ENCODE results near the gene HUS1B.
A peak's percentile ranks its signal among the peaks of the same experiment; 100 is the strongest.
"Not testable (repeated sequence)": the region's sequence is repeated elsewhere in the genome, so short reads cannot be mapped to it uniquely, and the experiment has no call there.

HUS1B gene

GRCh38 chr6:678520-678919 lies 21.6 kb upstream of the HUS1B start:
- FAIRE-seq = no peak

DNA sequence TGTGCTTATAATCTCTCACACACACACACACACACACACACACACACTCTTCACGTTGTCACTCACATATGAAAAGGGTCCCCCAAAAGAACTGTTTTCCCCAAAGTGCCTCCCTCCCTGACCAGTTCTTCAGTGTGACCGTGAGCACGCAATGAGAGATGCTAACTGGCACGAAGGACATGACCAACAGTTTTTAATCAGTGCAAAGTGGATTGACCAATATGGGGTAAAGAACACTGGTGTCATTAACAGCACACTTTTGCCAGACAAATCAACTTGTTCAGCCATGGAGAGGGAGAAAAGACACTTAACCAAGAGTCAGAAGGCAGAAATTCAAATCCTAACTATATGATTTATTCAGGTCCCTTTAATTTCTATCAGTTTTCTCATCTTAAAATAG lies 21.0 kb upstream of the HUS1B start:
- FAIRE-seq = no peak

DNA sequence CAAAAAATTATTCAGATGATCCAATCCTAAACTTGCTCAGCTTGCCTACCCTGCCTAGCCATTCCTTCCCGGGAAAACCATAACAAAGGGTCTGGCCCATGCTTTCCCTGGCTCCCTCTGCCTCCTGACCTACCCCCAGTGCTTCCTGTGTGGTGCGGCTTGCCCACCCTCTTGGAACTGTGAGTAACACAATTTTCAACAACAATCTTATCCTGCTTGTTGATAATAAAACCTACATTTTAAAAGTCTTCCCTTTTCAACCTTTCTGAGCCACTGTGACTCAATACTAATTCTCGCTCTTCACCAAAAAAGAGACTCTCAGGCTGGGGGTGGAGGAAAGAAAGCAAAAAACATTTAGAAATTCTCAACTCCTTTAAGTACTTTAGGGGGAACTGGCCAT lies 18.1 kb upstream of the HUS1B start:
- FAIRE-seq = no peak

- FAIRE-seq = no peak
Observed at GRCh38 chr6:674406-674805, 17.5 kb upstream of the HUS1B start.

DNA sequence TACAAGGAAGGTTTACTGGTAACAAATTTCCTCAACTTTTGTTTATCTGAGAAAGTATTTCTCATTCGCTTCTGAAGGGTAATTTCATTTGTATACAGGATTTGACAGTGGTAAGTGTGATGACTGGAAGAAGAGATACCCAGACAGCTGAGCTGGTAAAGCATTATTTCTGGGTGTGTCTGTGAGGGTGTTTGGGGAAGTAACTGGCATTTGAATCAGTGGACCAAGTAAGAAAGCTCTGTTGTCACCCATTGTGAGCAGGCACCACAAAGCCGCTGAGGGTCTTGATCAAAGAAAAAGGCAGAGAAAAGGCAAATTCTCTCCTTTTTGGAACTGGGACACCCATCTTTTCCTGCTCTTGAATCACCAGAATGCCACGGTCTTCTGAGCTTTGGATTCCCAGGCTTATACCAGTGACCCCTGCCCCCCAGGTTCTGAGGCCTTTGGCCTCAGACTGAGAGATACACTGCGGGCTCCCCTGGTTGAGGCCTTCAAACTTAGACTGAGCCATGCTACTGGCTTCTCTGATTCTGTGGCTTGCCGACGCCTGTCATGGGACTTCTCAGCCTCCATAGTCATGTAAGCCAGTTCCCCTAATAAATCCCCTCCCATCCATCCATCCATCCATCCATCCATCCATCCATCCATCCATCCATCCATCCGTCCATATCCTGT lies 10.5 kb upstream of the HUS1B start:
- no peak for FAIRE-seq

DNA sequence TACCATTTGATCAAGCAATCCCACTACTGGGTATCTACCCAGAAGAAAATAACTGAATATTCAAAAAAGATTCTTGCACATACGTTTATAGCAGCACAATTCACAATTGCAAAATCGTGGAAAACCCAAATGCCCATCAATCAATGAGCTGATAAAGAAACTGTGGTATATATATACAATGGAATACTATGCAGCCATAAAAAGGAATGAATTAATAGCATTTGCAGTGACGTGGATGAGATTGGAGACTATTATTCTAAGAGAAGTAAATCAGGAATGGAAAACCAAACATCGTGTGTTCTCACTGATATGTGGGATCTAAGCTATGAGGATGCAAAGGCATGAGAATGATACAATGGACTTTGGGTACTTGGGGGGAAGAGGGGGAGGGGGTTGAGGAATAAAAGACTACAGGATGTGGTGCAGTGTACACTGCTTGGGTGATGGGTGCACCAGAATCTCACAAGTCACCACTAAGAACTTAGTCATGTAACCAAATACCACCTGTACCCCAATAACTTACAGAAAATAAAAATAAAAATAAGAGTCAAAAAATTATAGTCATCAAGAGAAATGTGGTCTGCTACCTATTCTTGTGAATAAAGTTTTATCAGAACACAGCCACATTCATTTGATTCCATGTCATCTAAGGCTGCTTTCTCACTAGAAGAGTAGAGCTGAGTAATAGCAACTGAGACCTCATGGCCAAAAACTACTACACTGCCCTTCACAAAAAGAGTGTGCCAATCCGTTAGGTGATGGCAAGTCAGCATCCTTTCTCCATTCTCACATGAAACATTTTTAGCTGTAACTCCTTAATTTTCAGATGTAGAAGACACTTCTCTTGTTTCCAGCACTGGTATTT lies 8.7 kb upstream of the HUS1B start:
- no peak for FAIRE-seq

GRCh38 chr6:663788-664187 lies 6.9 kb upstream of the HUS1B start:
- not testable (repeated sequence) for FAIRE-seq

DNA sequence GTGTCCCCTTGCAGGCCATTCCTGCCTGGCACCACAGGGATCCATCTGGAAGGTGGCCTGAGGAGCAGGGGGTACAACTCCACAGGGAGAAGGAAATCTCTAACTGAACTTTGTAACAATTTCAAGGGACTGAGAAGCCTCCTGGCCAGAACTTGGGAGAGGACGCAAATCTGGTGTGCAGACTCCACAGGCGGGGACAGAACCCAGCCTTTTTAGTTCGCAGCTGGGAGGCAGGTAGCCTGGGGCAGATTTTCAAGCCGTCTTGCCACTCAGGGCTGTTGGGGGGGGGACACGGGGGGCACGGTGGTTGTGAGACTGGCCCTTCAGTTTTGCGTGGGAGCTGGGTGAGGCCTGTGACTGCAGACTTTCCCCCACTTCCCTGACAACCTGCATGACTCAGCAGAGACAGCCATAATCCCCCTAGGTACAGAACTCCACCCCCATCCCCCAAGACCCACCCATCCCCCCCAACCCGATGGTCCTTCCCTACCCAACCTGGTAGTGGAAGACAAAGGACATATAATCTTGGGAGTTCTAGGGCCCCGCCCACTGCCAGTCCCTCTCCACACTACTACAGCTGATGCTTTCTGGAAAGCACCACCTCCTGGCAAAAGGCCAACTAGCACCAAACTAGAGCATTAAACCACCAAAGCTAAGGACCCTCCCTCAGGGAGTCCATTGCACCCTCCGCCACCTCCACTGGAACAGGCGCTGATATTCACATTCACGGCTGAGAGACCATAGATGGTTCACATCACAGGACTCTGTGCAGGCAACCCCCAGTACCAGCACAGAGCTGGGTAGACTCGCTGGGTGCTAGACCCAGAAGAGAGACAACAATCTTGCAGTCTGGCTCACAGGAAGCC lies 3.0 kb upstream of the HUS1B start:
- FAIRE-seq = no peak

DNA sequence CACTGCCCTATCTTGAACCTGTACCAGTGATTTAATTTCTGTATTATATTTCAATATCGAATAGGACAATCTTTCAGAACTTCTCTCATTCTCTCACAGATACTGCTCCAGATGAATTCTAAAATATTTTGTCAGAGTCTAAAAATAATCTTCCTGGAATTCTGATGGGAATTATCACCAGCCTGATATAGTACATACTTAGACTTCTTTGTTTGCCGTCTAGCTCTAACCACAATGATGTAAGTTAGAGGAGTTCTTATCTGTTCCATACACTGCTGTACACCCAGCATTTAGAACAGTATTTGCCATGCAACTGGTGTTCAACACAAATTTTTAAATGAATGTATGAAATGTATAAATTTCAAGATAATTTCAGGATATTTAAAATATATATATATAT lies 1.3 kb upstream of the HUS1B start:
- no peak for FAIRE-seq

DNA sequence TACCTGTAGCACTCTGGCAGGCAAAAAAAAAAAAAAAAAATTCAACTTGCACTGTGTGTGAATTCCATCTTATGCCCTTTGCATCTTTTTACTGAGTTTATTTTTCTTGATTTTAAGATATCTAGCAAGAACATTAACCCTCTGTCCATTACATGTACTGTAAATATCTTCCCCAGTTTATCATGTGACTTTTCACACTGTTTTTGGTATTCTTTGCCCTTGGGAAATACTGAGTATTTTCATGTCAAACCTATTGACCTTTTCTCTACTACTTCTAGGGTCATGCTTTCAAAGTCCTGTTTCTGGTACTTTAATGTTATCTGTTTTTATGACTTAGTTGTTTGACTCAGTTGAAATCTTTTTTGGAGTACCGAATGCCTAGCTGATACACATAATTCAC lies 843 bp upstream of the HUS1B start:
- no peak for FAIRE-seq

DNA sequence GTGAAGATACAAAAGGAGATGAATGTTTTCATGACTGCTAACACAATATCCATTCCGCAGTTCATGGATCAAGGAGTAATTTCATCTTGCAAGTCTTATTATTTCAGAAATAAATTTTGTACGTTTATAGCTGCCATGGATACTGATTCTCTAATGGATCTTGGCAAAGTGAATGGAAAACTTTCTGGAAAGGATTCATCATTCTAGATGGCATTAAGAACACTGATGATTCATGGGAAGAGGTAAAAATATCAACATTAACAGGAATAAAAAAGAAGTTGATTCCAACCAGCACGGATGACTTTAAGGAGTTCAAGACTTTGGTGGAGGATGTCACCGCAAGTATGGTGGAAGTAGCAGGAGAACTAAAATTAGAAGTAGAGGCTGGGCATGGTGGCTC lies 2.8 kb downstream of the HUS1B start:
- FAIRE-seq = no peak

- FAIRE-seq = no peak
Observed at GRCh38 chr6:652865-653264, 4.0 kb downstream of the HUS1B start.

DNA sequence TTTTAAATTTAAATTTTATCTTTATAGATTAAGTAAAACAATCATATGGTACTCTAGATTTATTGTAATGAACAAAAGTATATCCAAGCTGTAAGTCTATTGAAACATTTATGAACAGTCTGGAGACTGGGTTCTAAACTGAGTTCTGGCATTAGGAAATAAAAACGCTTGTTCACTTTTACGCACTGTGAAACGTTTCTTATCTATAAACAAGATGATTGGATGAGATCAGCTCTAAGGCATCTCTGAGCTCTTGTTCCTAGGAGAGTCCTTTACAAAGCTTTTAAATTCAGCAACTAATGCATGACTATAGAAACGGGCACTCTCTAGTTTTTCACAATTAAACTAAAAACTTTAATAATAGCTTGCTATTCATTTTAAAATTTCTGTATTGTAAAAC lies 6.8 kb downstream of the HUS1B start:
- no peak for FAIRE-seq

DNA sequence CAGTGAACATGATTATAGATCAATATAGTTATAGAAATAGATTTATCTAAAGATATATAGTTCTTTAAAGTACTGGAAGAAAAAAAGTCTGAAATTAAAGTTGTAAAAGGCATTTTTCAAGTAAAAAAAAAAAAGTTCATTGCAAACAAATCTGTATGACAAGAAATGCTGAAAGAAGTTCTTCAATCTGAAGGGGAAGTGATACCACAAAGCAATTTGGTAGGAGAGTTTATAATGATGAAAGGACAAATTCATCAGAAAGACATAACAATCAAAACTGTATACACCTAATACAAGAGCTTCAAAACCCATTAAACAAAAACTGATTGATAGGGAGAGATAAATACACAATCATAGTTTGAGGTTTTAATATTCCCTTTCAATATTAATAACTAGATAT lies 14.1 kb downstream of the HUS1B start:
- FAIRE-seq = peak; percentile 60

GRCh38 chr6:641225-641985 lies 15.5 kb downstream of the HUS1B start:
- FAIRE-seq = no peak

- no peak for FAIRE-seq
Observed at GRCh38 chr6:636488-636887, 20.4 kb downstream of the HUS1B start.

DNA sequence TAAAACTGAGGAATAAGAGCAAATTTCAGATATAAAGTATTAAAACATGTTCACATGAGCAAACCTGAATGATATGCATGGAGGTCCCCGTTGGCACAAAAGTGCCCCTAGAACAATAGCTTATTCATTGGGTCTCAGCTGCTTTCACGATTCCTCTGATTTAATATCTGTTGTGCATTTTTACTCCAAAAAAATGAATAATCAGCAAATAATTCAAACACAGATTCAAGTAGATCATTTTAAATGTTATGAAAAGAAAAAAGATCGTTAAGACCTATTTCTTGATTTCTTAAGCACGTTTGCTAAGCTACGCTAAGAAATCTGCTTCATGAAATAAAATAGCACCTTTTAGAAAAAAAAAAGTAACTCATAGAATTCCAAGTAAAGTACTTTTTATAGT lies 21.7 kb downstream of the HUS1B start:
- FAIRE-seq = no peak

GRCh38 chr6:633611-634010 lies 23.3 kb downstream of the HUS1B start:
- no peak for FAIRE-seq

DNA sequence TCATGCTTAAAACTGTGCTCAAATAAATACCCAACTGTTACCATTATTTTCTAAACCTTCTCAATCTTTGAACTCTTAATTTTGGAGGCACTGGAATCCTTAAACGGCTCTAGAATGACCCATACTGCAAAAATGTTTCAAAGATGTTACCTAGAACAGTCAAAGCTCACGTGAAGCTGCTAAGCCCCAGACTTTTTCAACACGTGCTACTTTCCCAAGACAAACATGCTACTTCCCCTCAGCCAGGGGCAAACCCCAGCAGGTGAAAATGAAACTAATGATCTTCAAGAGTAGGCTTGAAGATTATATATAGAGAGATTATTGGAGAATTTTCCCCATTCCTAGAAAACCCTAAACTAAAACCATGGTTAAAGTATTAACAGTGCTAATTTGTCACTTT lies 28.1 kb downstream of the HUS1B start:
- no peak for FAIRE-seq

GRCh38 chr6:626236-626635 lies 30.7 kb downstream of the HUS1B start:
- FAIRE-seq = no peak

DNA sequence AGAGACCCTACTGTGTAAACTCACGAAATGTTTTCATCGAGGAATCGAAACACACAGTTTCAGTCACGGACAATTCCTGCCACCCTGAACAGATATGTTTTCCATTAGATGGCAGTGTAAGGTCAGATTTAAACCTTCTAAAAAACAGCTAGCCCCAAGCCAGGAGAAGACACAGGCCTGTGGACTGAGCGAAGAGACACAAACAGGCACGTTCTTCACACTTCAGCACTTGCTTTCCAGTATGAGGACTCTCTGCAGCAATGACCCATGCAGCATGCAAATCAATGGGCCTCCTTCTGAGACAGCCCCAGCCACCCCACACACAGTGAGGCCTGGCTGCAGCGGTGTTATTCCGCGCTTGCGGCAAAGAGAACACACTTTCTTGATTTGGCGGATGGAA lies 31.9 kb downstream of the HUS1B start:
- peak; percentile 74 for FAIRE-seq

DNA sequence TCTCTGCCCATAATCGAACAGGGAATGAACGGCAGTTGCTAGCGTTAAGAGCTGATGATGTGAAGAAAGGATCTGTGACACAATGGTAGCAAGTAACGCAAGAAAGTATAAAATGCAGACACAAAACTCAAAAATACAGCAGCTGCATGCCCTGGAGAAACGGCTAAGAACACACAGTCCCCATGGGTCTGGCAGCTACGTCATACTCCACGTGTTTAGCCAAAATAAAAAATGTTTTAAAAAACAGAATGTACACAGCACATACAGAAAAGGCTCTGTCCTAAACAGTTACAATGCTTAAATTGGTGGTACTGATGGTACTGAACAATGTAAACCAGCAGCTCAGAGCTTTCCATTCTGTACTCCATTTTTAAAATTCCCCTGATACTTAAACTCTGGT lies 34.4 kb downstream of the HUS1B start:
- no peak for FAIRE-seq

GRCh38 chr6:621931-622330 lies 35.0 kb downstream of the HUS1B start:
- FAIRE-seq = no peak

Measured in islet of Langerhans (tissue), 1 donor.